VCaP (cell line): ENCODE results near the gene TRIAP1.

Source experiments
- H3K27ac ChIP-seq: fragments of 450-650 bp; 2 replicates; pipeline ENCODE4 v1.5.1; 2017
- TF ChIP-seq, protein P1 (sequence below): fragments of 450-650 bp; conservative IDR thresholded peaks from 2 replicates; pipeline ENCODE4 v1.5.1; 2017; ENCODE audit warnings: mild to moderate bottlenecking, moderate library complexity

TRIAP1 gene

GRCh38 chr12:120485961-120486881 is 40.0 kb upstream of the TRIAP1 start:
- no peak overlapping the region for H3K27ac ChIP-seq
- TF ChIP-seq, protein P1, sequence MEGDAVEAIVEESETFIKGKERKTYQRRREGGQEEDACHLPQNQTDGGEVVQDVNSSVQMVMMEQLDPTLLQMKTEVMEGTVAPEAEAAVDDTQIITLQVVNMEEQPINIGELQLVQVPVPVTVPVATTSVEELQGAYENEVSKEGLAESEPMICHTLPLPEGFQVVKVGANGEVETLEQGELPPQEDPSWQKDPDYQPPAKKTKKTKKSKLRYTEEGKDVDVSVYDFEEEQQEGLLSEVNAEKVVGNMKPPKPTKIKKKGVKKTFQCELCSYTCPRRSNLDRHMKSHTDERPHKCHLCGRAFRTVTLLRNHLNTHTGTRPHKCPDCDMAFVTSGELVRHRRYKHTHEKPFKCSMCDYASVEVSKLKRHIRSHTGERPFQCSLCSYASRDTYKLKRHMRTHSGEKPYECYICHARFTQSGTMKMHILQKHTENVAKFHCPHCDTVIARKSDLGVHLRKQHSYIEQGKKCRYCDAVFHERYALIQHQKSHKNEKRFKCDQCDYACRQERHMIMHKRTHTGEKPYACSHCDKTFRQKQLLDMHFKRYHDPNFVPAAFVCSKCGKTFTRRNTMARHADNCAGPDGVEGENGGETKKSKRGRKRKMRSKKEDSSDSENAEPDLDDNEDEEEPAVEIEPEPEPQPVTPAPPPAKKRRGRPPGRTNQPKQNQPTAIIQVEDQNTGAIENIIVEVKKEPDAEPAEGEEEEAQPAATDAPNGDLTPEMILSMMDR = no peak

GRCh38 chr12:120483621-120484020 is 37.4 kb upstream of the TRIAP1 start:
- TF ChIP-seq, protein P1 = no peak
- H3K27ac ChIP-seq = no peak overlapping the region

DNA sequence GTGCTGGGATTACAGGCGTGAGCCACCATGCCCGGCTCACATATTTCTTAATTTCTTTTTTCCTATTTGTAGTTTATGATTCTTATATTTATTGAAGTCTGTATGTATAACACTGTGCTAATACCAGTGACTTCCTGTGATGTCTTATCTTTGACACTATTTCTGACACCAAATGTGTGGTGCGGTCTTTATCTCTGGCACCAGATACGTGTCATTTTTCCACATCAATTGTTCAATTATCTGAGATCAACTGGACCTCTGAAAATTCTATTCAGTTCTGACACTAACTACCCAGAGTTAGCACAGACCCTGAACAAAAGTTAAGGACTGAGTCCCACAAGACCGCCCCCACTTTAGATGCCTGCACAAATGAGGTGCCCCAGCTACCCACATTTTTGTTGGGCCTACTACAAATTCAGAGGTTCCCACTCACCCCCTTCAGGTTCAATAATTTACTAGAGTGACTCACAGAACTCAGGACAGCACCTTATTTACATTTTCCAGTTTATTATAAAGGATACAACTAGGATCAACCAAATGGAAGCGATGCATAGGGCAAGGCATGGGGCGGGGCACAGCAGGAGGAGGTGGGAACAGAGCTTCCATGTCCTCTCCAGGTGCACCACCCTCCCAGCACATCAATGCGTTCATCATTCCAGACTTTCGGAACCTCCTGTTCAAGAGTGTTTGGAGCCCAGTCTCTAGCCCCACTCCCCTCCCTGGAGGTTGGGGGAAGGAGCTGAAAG is 35.0 kb upstream of the TRIAP1 start:
- H3K27ac ChIP-seq = no peak overlapping the region
- TF ChIP-seq, protein P1 = no peak

DNA sequence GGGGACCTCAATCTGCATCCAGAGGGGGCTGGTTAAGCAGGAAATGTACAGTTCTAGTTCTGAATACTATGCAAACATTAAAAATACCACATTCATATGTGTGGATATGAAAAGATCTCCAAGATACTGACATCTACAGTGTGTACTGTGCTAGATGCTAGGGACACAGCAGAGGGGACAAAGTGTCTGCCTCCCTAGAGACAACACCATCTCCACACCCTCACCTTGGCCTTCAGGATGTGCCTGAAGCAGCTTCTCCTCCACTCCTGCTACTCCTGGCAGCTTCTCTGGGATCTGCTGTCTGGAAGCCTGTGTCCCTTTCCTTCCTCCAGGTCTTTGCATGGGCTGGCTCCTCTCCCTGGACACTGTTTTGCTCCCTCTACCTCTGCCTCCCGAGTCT is 34.0 kb upstream of the TRIAP1 start:
- peak overlapping the region; percentile 19; the same call in 1 of the 2 replicates for H3K27ac ChIP-seq
- TF ChIP-seq, protein P1 = no peak

DNA sequence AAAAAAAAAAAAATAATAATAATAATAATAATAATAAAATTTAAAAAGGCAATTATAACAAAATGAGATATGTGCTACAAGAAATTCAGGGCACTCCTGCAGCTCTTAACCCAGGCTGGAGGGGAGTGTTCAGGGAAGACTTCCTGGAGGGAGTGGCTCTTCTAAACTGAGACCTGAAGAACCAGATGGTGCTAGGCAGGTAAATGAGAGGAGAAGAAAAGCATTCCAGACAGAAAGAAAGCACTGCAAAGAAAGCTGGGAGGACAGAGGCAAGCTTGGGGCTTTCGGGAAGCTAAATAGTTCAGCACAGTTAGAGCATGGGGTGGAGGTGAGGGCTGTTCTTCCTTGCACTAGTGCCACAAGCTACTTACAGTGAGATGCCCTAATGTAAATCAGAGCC is 33.3 kb upstream of the TRIAP1 start:
- TF ChIP-seq, protein P1 = no peak
- no peak overlapping the region for H3K27ac ChIP-seq

DNA sequence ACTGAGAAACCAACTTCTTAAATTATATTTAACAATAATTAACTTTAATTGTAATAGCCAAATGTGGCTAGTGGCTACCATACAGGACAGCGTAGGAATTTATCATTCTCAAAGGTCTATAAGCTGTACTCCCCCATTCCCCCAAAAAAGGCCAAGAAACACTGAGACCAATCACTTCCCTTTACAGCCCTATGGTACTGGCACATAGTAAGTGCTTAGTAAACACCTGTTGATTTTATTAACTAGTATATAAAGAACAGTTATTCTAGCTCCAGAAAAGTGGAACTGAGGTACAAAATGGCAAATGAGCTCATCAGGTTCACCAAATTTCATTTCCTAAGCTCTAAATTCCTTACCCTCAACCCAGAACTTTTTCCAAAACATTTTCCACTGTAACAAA is 29.5 kb upstream of the TRIAP1 start:
- TF ChIP-seq, protein P1 = no peak
- H3K27ac ChIP-seq = peak overlapping the region; percentile 88

DNA sequence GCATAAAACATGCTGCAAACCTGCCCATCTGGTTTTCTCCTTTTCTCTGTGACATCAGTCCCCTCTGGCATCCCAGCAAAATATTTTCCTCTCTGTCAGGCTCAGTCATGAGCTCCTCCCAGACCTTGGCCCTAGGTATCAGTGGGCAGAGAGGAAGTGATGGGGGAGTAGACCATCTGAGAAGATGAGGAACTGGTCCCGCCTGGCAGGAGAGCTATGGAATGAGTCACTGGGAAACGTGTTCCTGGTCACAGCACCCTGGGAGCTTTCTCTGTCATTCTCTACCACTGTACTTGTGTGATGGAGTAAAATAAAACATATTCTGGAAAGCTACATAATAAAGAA is 28.4 kb upstream of the TRIAP1 start:
- TF ChIP-seq, protein P1 = no peak
- H3K27ac ChIP-seq = peak overlapping the region; percentile 88
